HG02642 (cell line): ENCODE results near the gene SHQ1.
"Not testable (repeated sequence)": the region's sequence is repeated elsewhere in the genome, so short reads cannot be mapped to it uniquely, and the experiment has no call there.

ENCODE experiments used
- ATAC-seq: cut with Tn5 transposase; IDR thresholded peaks from one replicate; pipeline ENCODE4 v1.9.1; 2021; ENCODE audit warnings: mild to moderate bottlenecking; ENCODE audit not compliant: unreplicated experiment, poor library complexity

SHQ1 gene

GRCh38 chr3:72724070-72724469 lies 124.2 kb downstream of the SHQ1 start:
- no peak for ATAC-seq

- ATAC-seq = peak; percentile 57
Measured at GRCh38 chr3:72722930-72723726, 125.1 kb downstream of the SHQ1 start.

GRCh38 chr3:72721683-72722381 lies 126.4 kb downstream of the SHQ1 start:
- ATAC-seq = no peak

- no peak for ATAC-seq
Measured at GRCh38 chr3:72720566-72720965, 127.7 kb downstream of the SHQ1 start.

GRCh38 chr3:72719137-72719536 lies 129.1 kb downstream of the SHQ1 start:
- ATAC-seq = no peak

GRCh38 chr3:72714135-72714534 lies 134.1 kb downstream of the SHQ1 start:
- not testable (repeated sequence) for ATAC-seq

- ATAC-seq = not testable (repeated sequence)
Measured at GRCh38 chr3:72710471-72710870, 137.8 kb downstream of the SHQ1 start.

- ATAC-seq = no peak
Measured at GRCh38 chr3:72708441-72708840, 139.8 kb downstream of the SHQ1 start.

- no peak for ATAC-seq
Measured at GRCh38 chr3:72702997-72703396, 145.2 kb downstream of the SHQ1 start.

GRCh38 chr3:72702390-72702789 lies 145.9 kb downstream of the SHQ1 start:
- no peak for ATAC-seq

GRCh38 chr3:72700106-72700505 lies 148.1 kb downstream of the SHQ1 start:
- ATAC-seq = no peak

- no peak for ATAC-seq
Measured at GRCh38 chr3:72699631-72700030, 148.6 kb downstream of the SHQ1 start.
